GM12873 (cell line): ENCODE data around the gene CCDC148.

ENCODE experiments used
- CTCF ChIP-seq: IDR thresholded peaks from 2 replicates; pipeline ENCODE4 v1.5.1; 2012; ENCODE audit warnings: low read depth, mild to moderate bottlenecking, moderate library complexity, low read length, control low read depth; ENCODE audit not compliant: insufficient read depth; ENCODE audit errors: missing control alignments

The CCDC148 gene

GRCh38 chr2:158174956-158175355 is 281.6 kb downstream of the CCDC148 start:
- TF ChIP-seq CTCF: no peak

GRCh38 chr2:158174495-158174894 is 282.1 kb downstream of the CCDC148 start:
- TF ChIP-seq CTCF: no peak

GRCh38 chr2:158172719-158173118 is 283.8 kb downstream of the CCDC148 start:
- TF ChIP-seq CTCF: no peak

GRCh38 chr2:158154596-158154995 is 302.0 kb downstream of the CCDC148 start:
- TF ChIP-seq CTCF: no peak

GRCh38 chr2:158153270-158154015 is 303.1 kb downstream of the CCDC148 start:
- no peak for TF ChIP-seq CTCF

- TF ChIP-seq CTCF: no peak
These were observed 311.5 kb downstream of the CCDC148 start for GRCh38 chr2:158144914-158145625.

- TF ChIP-seq CTCF: no peak
These were observed 312.7 kb downstream of the CCDC148 start for GRCh38 chr2:158143703-158144360.
